HG03108 (cell line): ENCODE measurements around the gene ABL2.
"Not testable (repeated sequence)": the region's sequence is repeated elsewhere in the genome, so short reads cannot be mapped to it uniquely, and the experiment has no call there.

ENCODE experiments used
- ATAC-seq: cut with Tn5 transposase; IDR thresholded peaks from one replicate; pipeline ENCODE4 v1.9.1; 2021; ENCODE audit warnings: moderate library complexity; ENCODE audit not compliant: unreplicated experiment

The ABL2 gene

DNA sequence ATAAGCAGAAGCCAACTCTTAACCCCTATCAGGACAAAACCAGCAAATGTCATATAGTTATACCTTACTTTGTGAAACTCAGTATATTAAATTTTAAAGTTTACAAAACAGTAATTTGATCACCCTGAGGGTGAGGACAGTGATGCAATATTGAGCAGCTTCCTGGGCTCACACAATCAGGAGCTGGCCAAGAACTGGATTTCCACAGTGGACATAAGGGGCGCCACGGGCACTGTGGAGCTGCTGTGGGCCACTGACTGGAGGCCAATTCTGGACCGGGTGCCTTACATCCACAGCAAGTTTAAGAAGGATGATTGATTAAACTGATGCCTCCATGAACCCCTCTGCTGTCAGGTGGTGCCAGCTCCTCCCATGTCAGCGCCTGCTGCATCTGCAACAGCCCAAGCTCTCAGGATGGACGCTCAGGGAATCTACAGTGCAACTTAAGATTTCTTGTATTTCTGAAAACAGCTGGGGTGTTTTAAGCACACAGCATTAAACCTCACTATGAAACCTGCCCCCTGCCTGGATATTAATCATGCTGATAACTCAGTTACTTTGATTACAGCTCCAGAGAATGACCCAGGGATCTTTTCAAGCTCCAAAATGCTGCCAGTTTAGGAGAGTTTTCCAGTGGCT, 91.7 kb downstream of the ABL2 start:
- ATAC-seq: no peak

GRCh38 chr1:179135707-179136106, 93.8 kb downstream of the ABL2 start:
- ATAC-seq: not testable (repeated sequence)

DNA sequence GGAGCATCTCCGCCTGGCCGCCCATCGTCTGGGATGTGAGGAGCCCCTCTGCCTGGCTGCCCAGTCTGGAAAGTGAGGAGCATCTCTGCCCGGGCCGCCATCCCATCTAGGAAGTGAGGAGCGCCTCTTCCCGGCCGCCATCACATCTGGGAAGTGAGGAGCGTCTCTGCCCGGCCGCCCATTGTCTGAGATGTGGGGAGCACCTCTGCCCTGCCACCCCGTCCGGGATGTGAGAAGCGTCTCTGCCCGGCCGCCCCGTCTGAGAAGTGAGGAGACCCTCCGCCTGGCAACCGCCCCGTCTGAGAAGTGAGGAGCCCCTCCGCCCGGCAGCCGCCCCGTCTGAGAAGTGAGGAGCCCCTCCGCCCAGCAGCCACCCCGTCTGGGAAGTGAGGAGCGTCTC, 94.3 kb downstream of the ABL2 start:
- not testable (repeated sequence) for ATAC-seq

GRCh38 chr1:179129702-179130473, 99.6 kb downstream of the ABL2 start:
- peak; percentile 95 for ATAC-seq

DNA sequence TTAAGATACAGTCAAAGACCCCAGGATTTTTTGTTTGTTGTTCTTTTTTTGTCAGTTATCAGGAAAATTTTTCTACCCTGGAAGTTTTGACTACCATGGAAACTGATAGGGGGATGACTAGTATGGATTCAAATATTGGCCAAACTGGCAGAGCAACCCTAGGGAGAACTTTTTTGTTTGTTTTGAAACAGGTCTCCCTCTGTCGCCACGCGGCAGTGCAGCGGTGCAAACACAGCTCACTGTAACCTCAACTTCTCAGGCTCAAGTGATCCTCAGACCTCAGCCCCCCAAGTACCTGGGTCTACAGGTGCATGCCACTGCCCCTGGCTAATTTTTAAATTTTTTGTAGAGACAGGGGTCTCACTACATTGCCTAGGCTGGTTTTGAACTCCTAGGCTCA, 101.0 kb downstream of the ABL2 start:
- ATAC-seq: no peak

DNA sequence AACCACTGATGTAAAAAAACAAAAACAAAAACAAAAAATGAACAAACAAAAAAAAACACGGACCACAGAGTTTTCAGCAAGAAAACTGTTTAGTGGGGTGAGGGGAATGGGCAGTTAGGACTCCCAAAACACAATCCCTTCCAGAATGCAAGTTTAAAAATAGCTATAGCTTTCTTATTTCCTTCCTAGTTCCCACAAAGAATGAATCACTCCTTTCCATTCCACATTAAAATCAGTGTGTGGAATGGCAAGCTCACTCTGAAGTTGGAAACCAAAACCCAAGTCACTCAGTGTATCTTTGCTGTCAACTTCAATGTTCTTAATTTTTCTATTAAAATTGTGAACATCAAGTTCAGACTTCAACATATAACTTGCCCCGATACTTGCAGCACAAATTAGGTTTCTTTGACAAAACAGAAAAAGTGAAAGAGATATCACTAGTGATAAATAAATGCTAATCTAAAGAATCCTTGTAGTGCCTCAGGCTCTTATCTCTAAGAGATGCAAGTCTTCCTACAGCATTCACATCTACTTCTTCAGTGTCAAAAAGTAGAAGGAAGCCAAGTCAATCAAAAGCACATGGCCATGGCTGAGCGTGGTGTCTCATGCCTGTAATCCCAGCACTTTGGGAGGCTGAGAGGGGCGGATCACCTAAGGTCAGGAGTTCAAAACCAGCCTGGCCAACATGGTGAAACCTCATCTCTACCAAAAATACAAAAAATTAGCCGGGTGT, 102.1 kb downstream of the ABL2 start:
- ATAC-seq: no peak

- no peak for ATAC-seq
Measured at GRCh38 chr1:179126338-179127060, 103.0 kb downstream of the ABL2 start.

GRCh38 chr1:179124873-179125272, 104.6 kb downstream of the ABL2 start:
- no peak for ATAC-seq

GRCh38 chr1:179121159-179121938, 108.1 kb downstream of the ABL2 start:
- ATAC-seq: no peak

DNA sequence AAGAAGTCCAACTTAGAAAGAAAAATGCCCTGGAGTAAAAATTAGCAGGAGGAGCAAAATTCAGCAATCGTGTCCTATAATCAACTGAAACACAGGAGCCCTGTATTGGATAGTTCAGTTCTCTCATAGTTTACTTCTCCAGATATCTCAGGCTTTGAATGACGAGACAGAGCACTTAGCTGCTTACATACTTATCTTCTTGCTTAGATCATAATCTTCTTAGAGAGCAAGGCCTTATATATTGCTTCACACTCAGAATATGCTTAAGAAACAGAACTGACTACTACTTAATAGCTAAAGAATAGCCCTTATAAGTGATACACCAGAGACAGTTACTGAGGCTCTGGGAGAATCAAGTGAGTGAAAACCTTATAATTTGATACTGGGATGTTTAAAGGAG, 108.7 kb downstream of the ABL2 start:
- ATAC-seq: no peak

- ATAC-seq: no peak
Measured at GRCh38 chr1:179119513-179119912, 110.0 kb downstream of the ABL2 start.

DNA sequence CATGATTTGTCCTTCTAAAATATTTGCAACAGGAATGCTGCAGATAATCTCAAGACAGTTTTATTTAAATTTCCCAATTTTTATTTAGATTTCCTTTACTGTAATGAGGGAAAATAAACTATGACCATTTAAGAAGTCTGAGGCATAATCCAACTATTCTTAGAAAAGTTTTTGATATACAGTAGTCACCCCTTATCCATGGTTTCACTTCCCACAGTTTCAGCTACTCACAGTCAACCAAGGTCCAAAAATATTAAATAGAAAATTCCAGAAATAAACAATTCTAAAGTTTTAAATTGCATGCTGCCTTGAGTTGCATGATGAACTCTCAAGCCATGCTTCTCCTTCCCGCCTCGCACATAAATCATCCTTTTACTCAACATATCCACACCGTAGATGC, 114.3 kb downstream of the ABL2 start:
- no peak for ATAC-seq

- no peak for ATAC-seq
Measured at GRCh38 chr1:179108644-179109043, 120.8 kb downstream of the ABL2 start.

DNA sequence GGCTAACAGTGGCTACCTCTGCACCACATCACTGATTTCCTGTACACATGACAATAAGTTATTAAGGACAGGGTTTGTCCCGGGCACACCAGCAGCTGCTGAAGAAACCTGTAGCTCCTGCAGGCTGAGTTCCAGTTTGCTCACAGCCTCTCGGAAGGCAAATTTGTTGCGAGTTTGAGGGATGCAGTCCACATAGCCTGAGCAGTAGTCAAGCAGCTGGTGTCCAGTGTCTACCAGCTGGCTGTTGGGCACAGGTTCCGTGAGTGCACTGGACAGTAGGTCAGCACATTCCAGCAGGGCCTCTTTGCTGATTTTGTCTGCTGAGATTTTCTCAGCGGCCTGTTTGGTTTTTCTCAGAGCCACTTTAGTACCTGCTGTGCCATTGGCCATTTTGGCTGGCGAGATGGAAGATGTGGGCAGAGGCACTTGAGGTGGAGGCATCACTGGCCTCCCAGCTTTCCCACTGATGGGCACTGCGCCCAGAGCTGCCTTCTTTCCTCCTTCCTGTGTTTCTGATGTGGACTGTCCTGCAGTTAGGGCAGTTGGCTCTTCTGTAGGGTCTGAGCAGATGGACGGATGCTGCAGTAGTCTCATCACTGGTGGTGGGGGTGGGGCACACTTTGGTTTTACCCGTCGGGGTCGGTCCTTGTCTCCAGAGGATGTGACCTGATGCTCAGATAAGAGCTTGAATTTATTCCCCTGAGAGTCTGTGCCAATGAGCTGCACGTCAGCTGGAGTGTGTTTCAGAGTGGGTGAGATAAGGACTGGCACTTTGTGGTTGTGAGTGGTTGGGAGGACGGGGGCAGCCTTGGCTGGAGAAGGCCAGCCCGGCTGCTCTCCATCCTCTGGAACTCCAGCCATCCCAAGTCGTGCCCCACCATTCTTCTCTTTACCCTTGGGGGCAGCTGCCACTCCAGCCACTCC, 121.5 kb downstream of the ABL2 start:
- ATAC-seq: no peak

GRCh38 chr1:179105393-179105792, 124.1 kb downstream of the ABL2 start:
- no peak for ATAC-seq

GRCh38 chr1:179104611-179105250, 124.7 kb downstream of the ABL2 start:
- no peak for ATAC-seq

DNA sequence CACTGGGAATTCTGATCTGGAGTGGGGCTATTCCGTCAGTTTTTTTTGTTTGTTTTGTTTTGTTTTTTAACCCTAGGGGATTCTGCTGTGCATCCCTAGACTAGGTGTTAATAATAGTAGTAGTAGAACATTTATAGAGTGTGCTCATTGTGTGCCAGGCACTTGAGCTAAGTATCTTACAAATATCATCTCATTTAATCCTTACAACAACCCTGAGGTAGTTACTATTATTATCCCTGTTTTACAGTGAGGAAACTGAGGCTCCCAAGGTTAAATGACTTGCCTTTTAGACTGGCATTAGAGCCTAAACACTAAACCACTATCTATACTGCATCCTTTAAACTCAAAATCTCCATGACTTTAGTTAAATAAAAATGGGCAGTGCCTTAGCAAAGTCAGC, 125.5 kb downstream of the ABL2 start:
- ATAC-seq: no peak

DNA sequence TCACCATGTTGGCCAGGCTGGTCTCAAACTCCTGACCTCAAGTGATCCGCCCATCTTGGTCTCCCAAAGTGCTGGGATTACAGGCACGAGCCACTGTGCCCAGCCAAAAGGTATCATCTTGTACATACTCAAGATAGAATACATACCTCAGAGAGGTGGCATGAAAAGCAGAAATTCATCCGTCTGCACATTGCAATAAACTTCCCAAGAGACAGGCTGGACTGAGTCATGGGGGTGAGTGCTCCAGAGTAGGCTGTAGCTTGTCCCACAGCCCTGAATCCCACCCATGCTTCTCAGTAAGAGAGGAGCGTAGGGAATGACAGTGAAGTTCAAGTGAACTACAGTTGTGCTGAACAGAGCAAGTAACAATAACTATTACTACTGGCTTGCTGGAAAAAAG, 127.9 kb downstream of the ABL2 start:
- no peak for ATAC-seq

GRCh38 chr1:179099891-179100290, 129.6 kb downstream of the ABL2 start:
- no peak for ATAC-seq
